ENCODE measurements around the gene DYRK4.

GRCh38 chr12:4595881-4596280, 33.9 kb downstream of the DYRK4 start:
- no peak for TF ChIP-seq CTCF (conservative IDR thresholded peaks at IDR 0.05 in 1 of 2, IDR thresholded peaks at IDR 0.05 in 1 of 2; ENCODE audit: low read depth in 1 of 2, low read length in 2 of 2)
- TF ChIP-seq EZH2 (IDR thresholded peaks at IDR 0.05; ENCODE audit: low read length, missing control alignments) = no peak
